ENCODE measurements around the gene KDM2A.

GRCh38 chr11:67304511-67305113 is 185.5 kb downstream of the KDM2A start:
- no peak for TF ChIP-seq EZH2phosphoT487 (IDR thresholded peaks at IDR 0.05; ENCODE audit: unreplicated experiment)
- no peak for TF ChIP-seq CTCF (conservative IDR thresholded peaks at IDR 0.05; ENCODE audit: low read depth in 2 of 2)
- TF ChIP-seq EZH2 (IDR thresholded peaks at IDR 0.05; ENCODE audit: low read depth, unreplicated experiment): no peak
- no peak for TF ChIP-seq POLR2AphosphoS5 (IDR thresholded peaks at IDR 0.05; ENCODE audit: low read depth)
- no peak for TF ChIP-seq REST (IDR thresholded peaks at IDR 0.05; ENCODE audit: unreplicated experiment)
- no peak for TF ChIP-seq ZNF331 (CRISPR knock-in tag; IDR thresholded peaks at IDR 0.05; ENCODE audit: low read depth)
- TF ChIP-seq STAT1 (IDR thresholded peaks at IDR 0.05; ENCODE audit: unreplicated experiment): no peak
- TF ChIP-seq ZNF114 (CRISPR knock-in tag; IDR thresholded peaks at IDR 0.05): no peak
- no peak for TF ChIP-seq JUNB (IDR thresholded peaks at IDR 0.05; ENCODE audit: unreplicated experiment)
- no peak for TF ChIP-seq ZNF462 (CRISPR knock-in tag; IDR thresholded peaks at IDR 0.05)
- TF ChIP-seq ETS1 (IDR thresholded peaks at IDR 0.05): no peak
- TF ChIP-seq CREB1 (CRISPR knock-in tag; IDR thresholded peaks at IDR 0.05; ENCODE audit: low read depth): no peak
- no peak for TF ChIP-seq NANOG (IDR thresholded peaks at IDR 0.05; ENCODE audit: borderline replicate concordance)

Measured in GM23338 (cell line).